GM23338 (cell line): ENCODE results near the gene CFDP1. TPM values are rescaled to one million over a fixed set of nuclear protein-coding genes. Genes with fewer than 3 reads are reported as not detected.

Experiments used
- ATAC-seq: fragments of 200-7000 bp; cut with Tn5 transposase; 3 replicates; pipeline ENCODE4 v1.9.1; 2020
- DNase-seq: peaks from one replicate; pipeline ENCODE4 v3.0.0-alpha.2; 2015; ENCODE audit warnings: low spot score
- H2AFZ ChIP-seq: fragments of 200-600 bp; sonication (generic); 2 replicates; pipeline ENCODE4 v1.8.0; 2016; ENCODE audit warnings: antibody characterized with exemption, mild to moderate bottlenecking, moderate library complexity
- H3F3A ChIP-seq: fragments of 200-600 bp; sonication (generic); replicated peaks from 2 replicates; pipeline ENCODE4 v1.8.0; 2017; ENCODE audit warnings: antibody characterized with exemption, mixed run types, low read depth
- H3K27ac ChIP-seq: fragments of 200-600 bp; sonication (generic); 2 replicates; pipeline ENCODE4 v1.6.1; 2016; ENCODE audit warnings: low read depth
- H3K27me3 ChIP-seq: fragments of 200-600 bp; sonication (generic); 2 replicates; pipeline ENCODE4 v1.8.0; 2016; ENCODE audit warnings: mild to moderate bottlenecking, mixed run types, moderate library complexity; ENCODE audit not compliant: insufficient read depth
- H3K36me3 ChIP-seq: fragments of 200-600 bp; sonication (generic); 2 replicates; pipeline ENCODE4 v1.8.0; 2016; ENCODE audit warnings: mild to moderate bottlenecking; ENCODE audit not compliant: insufficient read depth
- H3K4me1 ChIP-seq: fragments of 200-600 bp; sonication (generic); 2 replicates; pipeline ENCODE4 v1.8.0; 2016; ENCODE audit warnings: mild to moderate bottlenecking, moderate library complexity; ENCODE audit not compliant: insufficient read depth
- H3K4me2 ChIP-seq: fragments of 200-600 bp; sonication (generic); 2 replicates; pipeline ENCODE4 v1.7.1; 2017; ENCODE audit warnings: mixed run types
- H3K4me3 ChIP-seq: fragments of 200-600 bp; sonication (generic); 2 replicates; pipeline ENCODE4 v1.6.1; 2016; ENCODE audit warnings: mixed run types
- H3K79me2 ChIP-seq: fragments of 200-600 bp; sonication (generic); replicated peaks from 2 replicates; pipeline ENCODE4 v1.8.0; 2017; ENCODE audit warnings: mild to moderate bottlenecking; ENCODE audit not compliant: insufficient read depth
- H3K9me2 ChIP-seq: fragments of 200-600 bp; sonication (generic); 2 replicates; pipeline ENCODE4 v1.8.0; 2017; ENCODE audit not compliant: insufficient read depth
- H4K20me1 ChIP-seq: fragments of 200-600 bp; sonication (generic); replicated peaks from 2 replicates; pipeline ENCODE4 v1.8.0; 2017; ENCODE audit warnings: mild to moderate bottlenecking; ENCODE audit not compliant: insufficient read depth
- H3K27ac Mint-ChIP-seq: 2 replicates; pipeline ENCODE4 v1.8.0; 2020; ENCODE audit warnings: inconsistent platforms, mild to moderate bottlenecking, moderate library complexity, mixed read lengths
- H3K27me3 Mint-ChIP-seq: 3 replicates; pipeline ENCODE4 v1.8.0; 2022; ENCODE audit warnings: low read depth, mild to moderate bottlenecking, moderate library complexity, mixed read lengths, inconsistent platforms; ENCODE audit not compliant: insufficient read depth, poor library complexity
- H3K36me3 Mint-ChIP-seq: 3 replicates; pipeline ENCODE4 v1.8.0; 2021; ENCODE audit warnings: low read depth, mild to moderate bottlenecking, inconsistent platforms, moderate library complexity, mixed read lengths
- H3K4me1 Mint-ChIP-seq: 3 replicates; pipeline ENCODE4 v1.8.0; 2020; ENCODE audit warnings: mild to moderate bottlenecking, inconsistent platforms, mixed read lengths
- H3K4me3 Mint-ChIP-seq: 3 replicates; pipeline ENCODE4 v1.8.0; 2021; ENCODE audit warnings: moderate library complexity, mild to moderate bottlenecking, inconsistent platforms, mixed read lengths
- H3K9me3 Mint-ChIP-seq: 3 replicates; pipeline ENCODE4 v1.8.0; 2020; ENCODE audit warnings: moderate library complexity, mild to moderate bottlenecking, inconsistent platforms, mixed read lengths
- CREB1 ChIP-seq: fragments of 250-450 bp; sonication (Bioruptor Pico); IDR thresholded peaks from 2 replicates; pipeline ENCODE4 v1.5.0; 2020; ENCODE audit warnings: low read depth, mild to moderate bottlenecking, moderate library complexity
- EZH2 ChIP-seq: fragments of 200-600 bp; sonication (generic); IDR thresholded peaks from one replicate; pipeline ENCODE4 v1.8.0; 2017; ENCODE audit warnings: antibody characterized with exemption, mild to moderate bottlenecking, low read depth; ENCODE audit not compliant: unreplicated experiment
- ZNF114 ChIP-seq: fragments of 250-450 bp; sonication (Bioruptor Pico); IDR thresholded peaks from 2 replicates; pipeline ENCODE4 v1.5.0; 2020; ENCODE audit warnings: mild to moderate bottlenecking, moderate library complexity
- ZNF331 ChIP-seq: fragments of 250-450 bp; sonication (Bioruptor Pico); IDR thresholded peaks from 2 replicates; pipeline ENCODE4 v1.5.0; 2020; ENCODE audit warnings: low read depth, mild to moderate bottlenecking, moderate library complexity
- polyA plus RNA-seq: library from polyadenylated mRNA; unstranded; fragments of >200 nt; fragmentation: Nextera tagmentation; extraction: Ambion mirVana; gene quantifications from 2 replicates; pipeline ENCODE4 v1.2.1, GENCODE V29; 2016
- total RNA-seq: library from RNA; depleted of rRNA; stranded (reverse); fragments of >200 nt; shearing (Covaris generic); gene quantifications from 2 replicates; pipeline ENCODE4 v1.2.3, GENCODE V29; 2014
- TF ChIP-seq, protein P1 (sequence below): IDR thresholded peaks from one replicate; pipeline ENCODE4 v1.6.1; 2018; ENCODE audit warnings: antibody characterized with exemption; ENCODE audit not compliant: unreplicated experiment
- TF ChIP-seq, protein P2 (sequence below), 2 experiments: fragments of 200-600 bp in 1 of 2; sonication (generic) in 1 of 2; conservative IDR thresholded peaks; 2 replicates each; pipeline versions ENCODE4 v1.5.1 to v1.6.1; 2016 to 2017; ENCODE audit warnings: antibody characterized with exemption in 2 of 2, low read depth in 2 of 2, mild to moderate bottlenecking in 2 of 2, moderate library complexity in 1 of 2

Gene CFDP1
- total and polyA plus RNA-seq, 2 experiments from 2014 or later, result 89.9 to 224 TPM

DNA sequence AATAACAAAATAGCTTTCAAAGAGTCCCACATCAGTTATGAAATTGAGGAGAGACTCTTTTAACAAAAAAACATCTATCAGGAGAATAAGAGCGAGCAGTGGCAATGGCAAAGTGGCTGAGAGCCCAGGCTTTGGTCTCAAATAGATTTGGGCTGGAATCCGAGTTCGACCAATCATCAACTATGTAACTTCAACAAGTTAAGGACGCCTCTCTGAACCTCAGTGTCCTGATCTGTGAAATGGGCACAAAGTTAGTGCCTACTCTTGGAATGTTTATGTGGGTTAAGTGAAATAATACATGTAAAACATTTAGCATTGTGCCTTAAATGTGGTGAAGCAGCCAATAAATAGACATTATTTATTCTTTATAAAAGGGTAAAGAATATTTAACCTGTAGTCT, 45.4 kb downstream of the CFDP1 start (continued):
- TF ChIP-seq, protein P1, sequence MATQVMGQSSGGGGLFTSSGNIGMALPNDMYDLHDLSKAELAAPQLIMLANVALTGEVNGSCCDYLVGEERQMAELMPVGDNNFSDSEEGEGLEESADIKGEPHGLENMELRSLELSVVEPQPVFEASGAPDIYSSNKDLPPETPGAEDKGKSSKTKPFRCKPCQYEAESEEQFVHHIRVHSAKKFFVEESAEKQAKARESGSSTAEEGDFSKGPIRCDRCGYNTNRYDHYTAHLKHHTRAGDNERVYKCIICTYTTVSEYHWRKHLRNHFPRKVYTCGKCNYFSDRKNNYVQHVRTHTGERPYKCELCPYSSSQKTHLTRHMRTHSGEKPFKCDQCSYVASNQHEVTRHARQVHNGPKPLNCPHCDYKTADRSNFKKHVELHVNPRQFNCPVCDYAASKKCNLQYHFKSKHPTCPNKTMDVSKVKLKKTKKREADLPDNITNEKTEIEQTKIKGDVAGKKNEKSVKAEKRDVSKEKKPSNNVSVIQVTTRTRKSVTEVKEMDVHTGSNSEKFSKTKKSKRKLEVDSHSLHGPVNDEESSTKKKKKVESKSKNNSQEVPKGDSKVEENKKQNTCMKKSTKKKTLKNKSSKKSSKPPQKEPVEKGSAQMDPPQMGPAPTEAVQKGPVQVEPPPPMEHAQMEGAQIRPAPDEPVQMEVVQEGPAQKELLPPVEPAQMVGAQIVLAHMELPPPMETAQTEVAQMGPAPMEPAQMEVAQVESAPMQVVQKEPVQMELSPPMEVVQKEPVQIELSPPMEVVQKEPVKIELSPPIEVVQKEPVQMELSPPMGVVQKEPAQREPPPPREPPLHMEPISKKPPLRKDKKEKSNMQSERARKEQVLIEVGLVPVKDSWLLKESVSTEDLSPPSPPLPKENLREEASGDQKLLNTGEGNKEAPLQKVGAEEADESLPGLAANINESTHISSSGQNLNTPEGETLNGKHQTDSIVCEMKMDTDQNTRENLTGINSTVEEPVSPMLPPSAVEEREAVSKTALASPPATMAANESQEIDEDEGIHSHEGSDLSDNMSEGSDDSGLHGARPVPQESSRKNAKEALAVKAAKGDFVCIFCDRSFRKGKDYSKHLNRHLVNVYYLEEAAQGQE, result no peak
- TF ChIP-seq EZH2, result no peak
- no peak for TF ChIP-seq ZNF331
- no peak for TF ChIP-seq CREB1
- TF ChIP-seq ZNF114 (CRISPR knock-in tag), result no peak

DNA sequence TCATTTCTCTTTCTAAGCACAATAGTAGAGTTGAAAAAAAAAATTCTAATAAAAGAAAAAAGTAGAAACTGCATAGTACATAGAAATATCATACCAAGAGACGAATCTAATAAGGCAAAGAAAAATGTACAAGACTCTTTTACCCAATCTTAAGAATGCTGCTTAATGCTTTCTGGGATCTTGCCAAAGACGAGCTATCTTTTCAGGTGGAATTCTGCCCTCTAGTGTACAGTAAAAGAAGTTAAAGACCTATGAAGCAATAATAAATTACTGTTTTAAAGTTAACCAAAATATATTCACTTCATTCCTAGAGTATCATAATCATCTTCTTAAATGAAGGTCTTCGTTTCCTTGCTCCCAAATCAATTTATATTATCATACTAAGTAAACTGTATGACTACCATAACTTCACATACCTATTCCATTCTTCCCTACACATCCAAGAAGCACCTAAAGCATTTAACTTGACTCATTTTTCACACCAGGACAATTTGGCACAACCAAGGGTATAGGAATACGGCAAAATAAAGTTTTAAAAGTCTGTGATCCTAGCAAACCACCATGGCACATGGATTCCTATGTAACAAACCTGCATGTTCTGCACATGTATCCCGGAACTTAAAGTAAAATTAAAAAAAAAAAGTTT, 47.7 kb downstream of the CFDP1 start:
- ATAC-seq, result no peak

More for the DNA sequence above, 47.7 kb downstream of the CFDP1 start:
- Histone ChIP-seq H3K4me2 (no peak overlapping the region), H3F3A (0 out of 2 replicates have a peak, but pooled peaks cover 4% of the 10 kb centered on the region), H3K36me3 (peaks cover 7% of the 10 kb centered on the region; the same call in 1 of the 2 replicates), H3K79me2 (no peaks in the 10 kb centered on the region), H3K27me3 (no peaks in the 10 kb centered on the region), H3K27ac (0 out of 2 replicates have a peak overlapping the region, but pooled peaks have one; percentile 8), H2AFZ (no peak overlapping the region), H3K4me1 (no peaks in the 10 kb centered on the region), H3K4me3 (no peak overlapping the region), H4K20me1 (peaks cover 7% of the 10 kb centered on the region; the same call in 1 of the 2 replicates), H3K9me2 (no peaks in the 10 kb centered on the region)
- DNase-seq, result peak; percentile 79
- H3K4me1 Mint-ChIP-seq, result peaks cover 2% of the 10 kb centered on the region; the same call in 1 of the 3 replicates
- peaks cover 3% of the 10 kb centered on the region for H3K36me3 Mint-ChIP-seq
- no peaks in the 10 kb centered on the region for H3K9me3 Mint-ChIP-seq
- peaks cover 2% of the 10 kb centered on the region for H3K27me3 Mint-ChIP-seq
- H3K4me3 Mint-ChIP-seq, result no peak overlapping the region
- no peak overlapping the region for H3K27ac Mint-ChIP-seq
- TF ChIP-seq, protein P2, sequence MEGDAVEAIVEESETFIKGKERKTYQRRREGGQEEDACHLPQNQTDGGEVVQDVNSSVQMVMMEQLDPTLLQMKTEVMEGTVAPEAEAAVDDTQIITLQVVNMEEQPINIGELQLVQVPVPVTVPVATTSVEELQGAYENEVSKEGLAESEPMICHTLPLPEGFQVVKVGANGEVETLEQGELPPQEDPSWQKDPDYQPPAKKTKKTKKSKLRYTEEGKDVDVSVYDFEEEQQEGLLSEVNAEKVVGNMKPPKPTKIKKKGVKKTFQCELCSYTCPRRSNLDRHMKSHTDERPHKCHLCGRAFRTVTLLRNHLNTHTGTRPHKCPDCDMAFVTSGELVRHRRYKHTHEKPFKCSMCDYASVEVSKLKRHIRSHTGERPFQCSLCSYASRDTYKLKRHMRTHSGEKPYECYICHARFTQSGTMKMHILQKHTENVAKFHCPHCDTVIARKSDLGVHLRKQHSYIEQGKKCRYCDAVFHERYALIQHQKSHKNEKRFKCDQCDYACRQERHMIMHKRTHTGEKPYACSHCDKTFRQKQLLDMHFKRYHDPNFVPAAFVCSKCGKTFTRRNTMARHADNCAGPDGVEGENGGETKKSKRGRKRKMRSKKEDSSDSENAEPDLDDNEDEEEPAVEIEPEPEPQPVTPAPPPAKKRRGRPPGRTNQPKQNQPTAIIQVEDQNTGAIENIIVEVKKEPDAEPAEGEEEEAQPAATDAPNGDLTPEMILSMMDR (conservative IDR thresholded peaks at IDR 0.05; ENCODE audit: low read depth in 2 of 2), result peak; percentile 65 to 88
- TF ChIP-seq ZNF114 (CRISPR knock-in tag), result no peak
